Thoracic aorta endothelial cell (primary cell): ENCODE data around the gene FCER1A. TPM values are rescaled to one million over a fixed set of nuclear protein-coding genes. Genes with fewer than 3 reads are reported as not detected.

ENCODE experiments used
- total RNA-seq: library from RNA; depleted of rRNA; stranded (reverse); fragments of >200 nt; gene quantifications from 2 replicates; pipeline ENCODE4 v1.2.3, GENCODE V29; 2012

Gene FCER1A
- total RNA-seq, result not detected in 2 replicates

GRCh38 chr1:159302095-159302494 lies at the start of gene FCER1A:
Gene FCER1A, plus strand, starts transcription at chr1:159302336. Its CDS starts 29 bp downstream, at chr1:159302365.

Other genes with a start within 250 kb of the FCER1A start
- 0.29 TPM in 1 of 2 replicates, not detected in the other for gene AIM2, start 225.6 kb upstream of the FCER1A start, total RNA-seq
- 2.1 and 10.3 TPM in 2 replicates for gene CADM3, start 130.7 kb upstream of the FCER1A start, total RNA-seq
- gene ACKR1, start 97.5 kb upstream of the FCER1A start, total RNA-seq, result 0.13 and 0.43 TPM in 2 replicates
- not detected in 2 replicates for gene OR10J4, start 129.9 kb downstream of the FCER1A start, total RNA-seq
- gene OR10J1, start 137.4 kb downstream of the FCER1A start, total RNA-seq, result not detected in 2 replicates
- not detected in 2 replicates for gene OR10J5, start 233.7 kb downstream of the FCER1A start, total RNA-seq